Ishikawa (cell line): ENCODE results near the gene SLC35D2.

ENCODE experiments used
- CEBPB ChIP-seq: IDR thresholded peaks from 2 replicates; pipeline ENCODE4 v1.6.1; 2012
- CREB1 ChIP-seq: IDR thresholded peaks from 2 replicates; pipeline ENCODE4 v1.6.1; 2012; ENCODE audit warnings: low read depth
- EGR1 ChIP-seq: IDR thresholded peaks from 2 replicates; pipeline ENCODE4 v1.6.1; 2012
- EP300 ChIP-seq: IDR thresholded peaks from 2 replicates; pipeline ENCODE4 v1.6.1; 2012; ENCODE audit warnings: borderline replicate concordance
- FOXM1 ChIP-seq: IDR thresholded peaks from 2 replicates; pipeline ENCODE4 v1.6.1; 2012; ENCODE audit warnings: low read depth, borderline replicate concordance
- NFIC ChIP-seq: IDR thresholded peaks from 2 replicates; pipeline ENCODE4 v1.6.1; 2012
- RAD21 ChIP-seq: IDR thresholded peaks from 2 replicates; pipeline ENCODE4 v1.6.1; 2012; ENCODE audit warnings: low read depth
- REST ChIP-seq: IDR thresholded peaks from 2 replicates; pipeline ENCODE4 v1.6.1; 2012; ENCODE audit warnings: low read depth, mild to moderate bottlenecking
- TAF1 ChIP-seq: IDR thresholded peaks from 2 replicates; pipeline ENCODE4 v1.6.1; 2012; ENCODE audit warnings: low read depth, mild to moderate bottlenecking
- TCF12 ChIP-seq: IDR thresholded peaks from 2 replicates; pipeline ENCODE4 v1.6.1; 2012; ENCODE audit warnings: low read depth
- TEAD4 ChIP-seq: IDR thresholded peaks from 2 replicates; pipeline ENCODE4 v1.6.1; 2012
- USF1 ChIP-seq: IDR thresholded peaks from 2 replicates; pipeline ENCODE4 v1.6.1; 2012
- YY1 ChIP-seq: IDR thresholded peaks from 2 replicates; pipeline ENCODE4 v1.6.1; 2012; ENCODE audit warnings: low read depth
- ZBTB7A ChIP-seq: IDR thresholded peaks from 2 replicates; pipeline ENCODE4 v1.6.1; 2012; ENCODE audit warnings: low read depth
- TF ChIP-seq, protein P1 (sequence below): IDR thresholded peaks from 2 replicates; pipeline ENCODE4 v1.6.1; 2012

The SLC35D2 gene

DNA sequence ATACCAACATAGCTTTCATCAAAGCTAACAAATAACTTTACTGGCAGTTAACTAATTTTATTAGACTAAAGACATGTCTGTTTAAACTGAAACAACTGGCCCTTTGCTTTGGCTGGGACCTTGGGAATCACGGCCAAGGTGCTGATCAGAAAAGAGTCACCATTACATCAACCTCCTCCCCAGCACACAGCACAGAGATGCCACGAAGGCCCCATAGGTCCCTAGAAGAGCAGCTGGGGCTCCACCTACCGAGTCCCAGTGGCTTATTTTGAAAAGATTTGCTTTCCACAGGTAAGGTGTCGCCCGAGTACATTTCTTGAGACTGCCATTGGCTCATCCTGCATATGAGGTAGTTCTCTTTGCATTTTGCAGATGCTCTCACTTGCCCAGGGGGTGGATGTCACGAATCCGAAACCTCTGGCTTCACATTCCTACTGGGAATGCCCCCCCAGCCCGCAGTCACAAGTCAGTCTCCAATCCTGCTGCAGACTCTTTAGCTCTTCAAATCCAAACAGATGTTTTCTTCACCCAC, 62.7 kb downstream of the SLC35D2 start:
- TF ChIP-seq TAF1 (no peak), CREB1 (no peak), TCF12 (no peak), CEBPB (no peak), REST (no peak), FOXM1 (no peak), TEAD4 (no peak), EGR1 (no peak), ZBTB7A (no peak), YY1 (no peak), RAD21 (no peak), USF1 (no peak), EP300 (no peak), NFIC (no peak)
- TF ChIP-seq, protein P1, sequence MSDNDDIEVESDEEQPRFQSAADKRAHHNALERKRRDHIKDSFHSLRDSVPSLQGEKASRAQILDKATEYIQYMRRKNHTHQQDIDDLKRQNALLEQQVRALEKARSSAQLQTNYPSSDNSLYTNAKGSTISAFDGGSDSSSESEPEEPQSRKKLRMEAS = no peak

GRCh38 chr9:96318921-96319565, 64.5 kb downstream of the SLC35D2 start:
- no peak for TF ChIP-seq TEAD4
- no peak for TF ChIP-seq USF1
- TF ChIP-seq RAD21 = no peak
- no peak for TF ChIP-seq EP300
- TF ChIP-seq FOXM1 = no peak
- no peak for TF ChIP-seq CEBPB
- no peak for TF ChIP-seq EGR1
- no peak for TF ChIP-seq ZBTB7A
- TF ChIP-seq REST = no peak
- no peak for TF ChIP-seq YY1
- TF ChIP-seq NFIC = no peak
- TF ChIP-seq CREB1 = no peak
- TF ChIP-seq, protein P1 = no peak
- TF ChIP-seq TCF12 = no peak
- no peak for TF ChIP-seq TAF1

- TF ChIP-seq EGR1 (no peak), RAD21 (peak; percentile 96)
These were observed 66.1 kb downstream of the SLC35D2 start for GRCh38 chr9:96317335-96317980.

- TF ChIP-seq FOXM1 (no peak), CREB1 (no peak), TAF1 (no peak), EP300 (no peak), ZBTB7A (no peak), RAD21 (no peak), YY1 (no peak), EGR1 (no peak), REST (no peak)
- TF ChIP-seq, protein P1 = no peak
These were observed 73.7 kb downstream of the SLC35D2 start for GRCh38 chr9:96309850-96310249.
